HL-60 (cell line): ENCODE measurements around the gene AP3S1.

Experiments
- DNase-seq, 2 experiments: peaks; one replicate each; pipeline ENCODE4 v3.0.0-alpha.2; 2010 to 2020; ENCODE audit warnings: low read depth in 1 of 2, low spot score in 1 of 2
- H3K27ac ChIP-seq: fragments of 250-450 bp; sonication (Bioruptor Pico); replicated peaks from 2 replicates; pipeline ENCODE4 v1.5.1; 2020; ENCODE audit warnings: mild to moderate bottlenecking, moderate library complexity
- H3K27me3 ChIP-seq: fragments of 250-450 bp; sonication (Bioruptor Pico); 2 replicates; pipeline ENCODE4 v1.5.1; 2021; ENCODE audit warnings: mild to moderate bottlenecking, moderate library complexity; ENCODE audit not compliant: insufficient read depth, poor library complexity, severe bottlenecking
- H3K4me3 ChIP-seq: replicated peaks from 2 replicates; pipeline ENCODE4 v1.5.1; 2011; ENCODE audit warnings: mild to moderate bottlenecking, control low read depth, low read length; ENCODE audit not compliant: insufficient read depth
- GABPA ChIP-seq: IDR thresholded peaks from 2 replicates; pipeline ENCODE4 v1.6.1; 2012; ENCODE audit warnings: low read depth
- POLR2AphosphoS5 ChIP-seq: IDR thresholded peaks from 2 replicates; pipeline ENCODE4 v1.6.1; 2012; ENCODE audit warnings: low read depth
- SPI1 ChIP-seq: IDR thresholded peaks from 2 replicates; pipeline ENCODE4 v1.6.1; 2012; ENCODE audit warnings: low read depth, mild to moderate bottlenecking, borderline replicate concordance
- TF ChIP-seq, protein P1 (sequence below): IDR thresholded peaks from 2 replicates; pipeline ENCODE4 v1.6.1; 2012; ENCODE audit warnings: low read depth; ENCODE audit not compliant: insufficient replicate concordance
- TF ChIP-seq, protein P2 (sequence below): IDR thresholded peaks from one replicate; pipeline ENCODE4 v1.5.1; 2011; ENCODE audit warnings: low read length, control low read depth, inconsistent platforms; ENCODE audit not compliant: insufficient read depth

AP3S1 gene

DNA sequence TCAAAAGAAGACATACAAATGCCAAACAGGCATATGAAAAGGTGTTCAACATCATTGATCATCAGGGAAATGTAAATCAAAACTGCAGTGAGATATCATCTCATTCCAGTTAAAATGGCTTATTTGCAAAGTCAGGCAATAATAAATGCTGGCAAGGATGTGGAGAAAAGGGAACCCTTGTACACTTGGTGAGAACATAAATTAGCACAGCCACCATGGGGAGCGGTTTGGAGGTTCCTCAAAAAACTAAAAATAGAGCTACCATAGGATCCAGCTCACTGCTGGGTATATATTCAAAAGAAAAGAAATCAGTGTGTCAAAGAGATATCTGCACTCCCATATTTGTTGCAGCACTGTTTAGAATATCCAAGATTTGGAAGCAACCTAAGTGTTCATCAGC lies 50.3 kb downstream of the AP3S1 start:
- peak in 1 of 2 experiments; percentile 1 for DNase-seq
- TF ChIP-seq, protein P1, sequence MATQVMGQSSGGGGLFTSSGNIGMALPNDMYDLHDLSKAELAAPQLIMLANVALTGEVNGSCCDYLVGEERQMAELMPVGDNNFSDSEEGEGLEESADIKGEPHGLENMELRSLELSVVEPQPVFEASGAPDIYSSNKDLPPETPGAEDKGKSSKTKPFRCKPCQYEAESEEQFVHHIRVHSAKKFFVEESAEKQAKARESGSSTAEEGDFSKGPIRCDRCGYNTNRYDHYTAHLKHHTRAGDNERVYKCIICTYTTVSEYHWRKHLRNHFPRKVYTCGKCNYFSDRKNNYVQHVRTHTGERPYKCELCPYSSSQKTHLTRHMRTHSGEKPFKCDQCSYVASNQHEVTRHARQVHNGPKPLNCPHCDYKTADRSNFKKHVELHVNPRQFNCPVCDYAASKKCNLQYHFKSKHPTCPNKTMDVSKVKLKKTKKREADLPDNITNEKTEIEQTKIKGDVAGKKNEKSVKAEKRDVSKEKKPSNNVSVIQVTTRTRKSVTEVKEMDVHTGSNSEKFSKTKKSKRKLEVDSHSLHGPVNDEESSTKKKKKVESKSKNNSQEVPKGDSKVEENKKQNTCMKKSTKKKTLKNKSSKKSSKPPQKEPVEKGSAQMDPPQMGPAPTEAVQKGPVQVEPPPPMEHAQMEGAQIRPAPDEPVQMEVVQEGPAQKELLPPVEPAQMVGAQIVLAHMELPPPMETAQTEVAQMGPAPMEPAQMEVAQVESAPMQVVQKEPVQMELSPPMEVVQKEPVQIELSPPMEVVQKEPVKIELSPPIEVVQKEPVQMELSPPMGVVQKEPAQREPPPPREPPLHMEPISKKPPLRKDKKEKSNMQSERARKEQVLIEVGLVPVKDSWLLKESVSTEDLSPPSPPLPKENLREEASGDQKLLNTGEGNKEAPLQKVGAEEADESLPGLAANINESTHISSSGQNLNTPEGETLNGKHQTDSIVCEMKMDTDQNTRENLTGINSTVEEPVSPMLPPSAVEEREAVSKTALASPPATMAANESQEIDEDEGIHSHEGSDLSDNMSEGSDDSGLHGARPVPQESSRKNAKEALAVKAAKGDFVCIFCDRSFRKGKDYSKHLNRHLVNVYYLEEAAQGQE = no peak
- TF ChIP-seq POLR2AphosphoS5 = no peak
- TF ChIP-seq GABPA = no peak
- TF ChIP-seq, protein P2, sequence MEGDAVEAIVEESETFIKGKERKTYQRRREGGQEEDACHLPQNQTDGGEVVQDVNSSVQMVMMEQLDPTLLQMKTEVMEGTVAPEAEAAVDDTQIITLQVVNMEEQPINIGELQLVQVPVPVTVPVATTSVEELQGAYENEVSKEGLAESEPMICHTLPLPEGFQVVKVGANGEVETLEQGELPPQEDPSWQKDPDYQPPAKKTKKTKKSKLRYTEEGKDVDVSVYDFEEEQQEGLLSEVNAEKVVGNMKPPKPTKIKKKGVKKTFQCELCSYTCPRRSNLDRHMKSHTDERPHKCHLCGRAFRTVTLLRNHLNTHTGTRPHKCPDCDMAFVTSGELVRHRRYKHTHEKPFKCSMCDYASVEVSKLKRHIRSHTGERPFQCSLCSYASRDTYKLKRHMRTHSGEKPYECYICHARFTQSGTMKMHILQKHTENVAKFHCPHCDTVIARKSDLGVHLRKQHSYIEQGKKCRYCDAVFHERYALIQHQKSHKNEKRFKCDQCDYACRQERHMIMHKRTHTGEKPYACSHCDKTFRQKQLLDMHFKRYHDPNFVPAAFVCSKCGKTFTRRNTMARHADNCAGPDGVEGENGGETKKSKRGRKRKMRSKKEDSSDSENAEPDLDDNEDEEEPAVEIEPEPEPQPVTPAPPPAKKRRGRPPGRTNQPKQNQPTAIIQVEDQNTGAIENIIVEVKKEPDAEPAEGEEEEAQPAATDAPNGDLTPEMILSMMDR = no peak
- TF ChIP-seq SPI1 = no peak
- Histone ChIP-seq H3K27me3 (no peaks in the 10 kb centered on the region), H3K27ac (no peak overlapping the region), H3K4me3 (no peak overlapping the region)

DNA sequence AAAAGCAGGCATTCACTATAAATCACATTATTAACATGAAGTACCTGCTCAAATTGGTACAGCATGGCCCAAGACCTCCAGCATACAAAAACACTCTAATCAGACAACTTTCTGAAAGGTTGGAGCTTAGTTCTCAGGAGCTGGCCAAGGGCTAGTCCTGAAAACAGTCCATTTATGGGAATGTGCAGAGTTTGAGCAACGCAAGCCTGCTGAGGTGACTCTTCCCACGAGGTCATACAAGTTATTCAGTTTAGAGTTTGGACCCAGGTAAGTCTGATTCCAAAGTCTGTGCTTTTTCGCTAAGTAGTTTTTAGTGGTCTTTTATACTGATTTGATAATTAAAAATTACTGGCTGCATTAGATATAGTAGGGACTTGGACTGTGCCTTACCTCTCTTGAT lies 52.6 kb downstream of the AP3S1 start:
- no peak overlapping the region for H3K4me3 ChIP-seq
- no peak for DNase-seq
- no peaks in the 10 kb centered on the region for H3K27me3 ChIP-seq
- no peak overlapping the region for H3K27ac ChIP-seq
- TF ChIP-seq, protein P2 = no peak
- TF ChIP-seq POLR2AphosphoS5 = no peak

GRCh38 chr5:115895821-115896220 lies 54.1 kb downstream of the AP3S1 start:
- Histone ChIP-seq H3K27me3 (no peaks in the 10 kb centered on the region), H3K4me3 (no peak overlapping the region), H3K27ac (no peak overlapping the region)
- no peak for TF ChIP-seq GABPA
- TF ChIP-seq, protein P2 = no peak
- TF ChIP-seq, protein P1 = no peak
- TF ChIP-seq SPI1 = no peak
- TF ChIP-seq POLR2AphosphoS5 = no peak
- no peak for DNase-seq

- no peak overlapping the region for H3K4me3 ChIP-seq
- no peak for DNase-seq
- no peaks in the 10 kb centered on the region for H3K27me3 ChIP-seq
- TF ChIP-seq, protein P2 = no peak
- TF ChIP-seq SPI1 (no peak), POLR2AphosphoS5 (no peak), GABPA (no peak)
- TF ChIP-seq, protein P1 = no peak
- H3K27ac ChIP-seq = no peak overlapping the region
Measured at GRCh38 chr5:115898656-115899055, 56.9 kb downstream of the AP3S1 start.
